Stimulated activated CD4-positive, alpha-beta T cell treated with anti-CD3 and anti-CD28 coated beads, Interleukin-15, amount 100 ng/mL, for 48 hours (primary cell): ENCODE measurements around the gene SRC.
A peak's percentile ranks its signal among the peaks of the same experiment; 100 is the strongest.
"Not testable (repeated sequence)": the region's sequence is repeated elsewhere in the genome, so short reads cannot be mapped to it uniquely, and the experiment has no call there.

ENCODE experiments used
- DNase-seq, 2 donors: peaks; one replicate each; pipeline ENCODE4 v3.0.0-alpha.2; 2020; ENCODE audit warnings: low read depth in 2 of 2

SRC gene

GRCh38 chr20:37336369-37337207 lies 9.4 kb upstream of the SRC start:
- DNase-seq = peak; percentile 10 to 28

GRCh38 chr20:37337208-37337991 lies 8.5 kb upstream of the SRC start:
- DNase-seq = no peak

- not testable (repeated sequence) for DNase-seq
These were observed 7.6 kb upstream of the SRC start for GRCh38 chr20:37338380-37338779.

DNA sequence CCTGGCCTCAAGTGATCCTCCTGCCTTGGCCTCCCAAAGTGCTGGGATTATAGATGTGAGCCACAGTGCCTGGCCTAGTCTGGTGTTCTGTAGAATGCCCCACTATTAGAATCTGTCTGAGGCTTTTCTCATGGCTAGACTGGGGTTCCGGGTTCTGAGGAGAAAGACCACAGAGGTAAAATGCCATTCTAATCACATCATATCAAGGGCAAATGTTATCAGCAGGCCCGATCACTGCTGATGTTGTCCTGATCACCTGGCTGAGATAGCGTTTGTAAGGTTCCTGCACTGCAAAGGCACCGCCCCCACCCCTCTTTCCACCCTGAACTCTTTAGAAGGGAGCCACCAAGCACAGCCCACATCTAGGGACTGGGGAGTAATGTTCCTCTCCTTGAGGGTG lies 6.7 kb upstream of the SRC start:
- DNase-seq = no peak

DNA sequence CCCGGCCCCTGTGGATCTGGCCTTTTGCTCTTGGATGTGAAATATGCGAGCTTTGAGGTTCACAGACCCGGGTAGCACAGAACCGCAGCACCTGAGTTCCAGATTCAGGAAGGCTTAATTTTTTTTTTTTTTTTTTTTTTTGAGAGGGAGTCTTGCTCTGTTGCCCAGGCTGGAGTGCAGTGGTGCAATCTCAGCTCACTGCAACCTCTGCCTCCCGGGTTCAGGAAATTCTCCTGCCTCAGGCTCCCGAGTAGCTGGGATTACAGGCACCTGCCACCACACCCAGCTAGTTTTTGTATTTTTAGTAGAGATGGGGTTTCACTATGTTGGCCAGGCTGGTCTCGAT lies 6.2 kb upstream of the SRC start:
- not testable (repeated sequence) for DNase-seq

DNA sequence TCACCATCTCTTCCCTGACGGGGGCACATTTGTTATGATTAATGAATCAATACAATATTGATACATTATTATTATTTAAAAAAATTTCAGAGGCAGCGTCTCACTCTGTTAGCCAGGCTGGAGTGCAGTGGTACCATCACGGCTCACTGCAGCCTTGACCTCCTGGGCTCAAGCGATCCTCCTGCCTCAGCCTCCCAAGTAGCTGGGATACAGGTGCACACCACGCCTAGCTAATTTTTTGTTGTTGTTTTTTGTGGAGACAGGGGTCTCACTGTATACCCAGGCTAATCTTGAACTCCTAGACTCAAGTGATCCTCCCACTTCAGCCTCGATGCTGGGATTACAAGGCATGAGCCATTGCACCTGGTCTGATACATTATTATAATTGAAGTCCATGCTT lies 4.9 kb upstream of the SRC start:
- no peak for DNase-seq

DNA sequence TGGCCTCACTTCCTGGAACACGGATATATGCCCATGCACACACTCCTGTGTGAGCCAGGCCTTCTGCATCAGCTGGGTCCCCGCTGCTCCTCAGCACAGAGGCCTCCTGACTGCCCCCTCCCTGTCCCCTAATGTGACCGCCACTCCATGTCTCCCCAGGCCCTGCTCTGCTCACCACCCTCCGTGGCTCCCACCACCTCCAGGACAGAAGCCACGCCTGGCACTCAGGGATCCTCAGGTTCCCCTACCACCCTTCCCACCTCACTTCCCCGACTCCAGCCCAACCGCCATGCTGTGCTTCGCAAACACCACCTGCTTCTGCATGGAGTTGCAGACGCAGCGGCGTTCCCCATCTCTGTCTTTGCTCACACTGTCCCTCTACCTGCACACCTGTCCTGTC lies 4.3 kb upstream of the SRC start:
- no peak for DNase-seq

GRCh38 chr20:37342231-37343177 lies 3.4 kb upstream of the SRC start:
- no peak for DNase-seq

DNA sequence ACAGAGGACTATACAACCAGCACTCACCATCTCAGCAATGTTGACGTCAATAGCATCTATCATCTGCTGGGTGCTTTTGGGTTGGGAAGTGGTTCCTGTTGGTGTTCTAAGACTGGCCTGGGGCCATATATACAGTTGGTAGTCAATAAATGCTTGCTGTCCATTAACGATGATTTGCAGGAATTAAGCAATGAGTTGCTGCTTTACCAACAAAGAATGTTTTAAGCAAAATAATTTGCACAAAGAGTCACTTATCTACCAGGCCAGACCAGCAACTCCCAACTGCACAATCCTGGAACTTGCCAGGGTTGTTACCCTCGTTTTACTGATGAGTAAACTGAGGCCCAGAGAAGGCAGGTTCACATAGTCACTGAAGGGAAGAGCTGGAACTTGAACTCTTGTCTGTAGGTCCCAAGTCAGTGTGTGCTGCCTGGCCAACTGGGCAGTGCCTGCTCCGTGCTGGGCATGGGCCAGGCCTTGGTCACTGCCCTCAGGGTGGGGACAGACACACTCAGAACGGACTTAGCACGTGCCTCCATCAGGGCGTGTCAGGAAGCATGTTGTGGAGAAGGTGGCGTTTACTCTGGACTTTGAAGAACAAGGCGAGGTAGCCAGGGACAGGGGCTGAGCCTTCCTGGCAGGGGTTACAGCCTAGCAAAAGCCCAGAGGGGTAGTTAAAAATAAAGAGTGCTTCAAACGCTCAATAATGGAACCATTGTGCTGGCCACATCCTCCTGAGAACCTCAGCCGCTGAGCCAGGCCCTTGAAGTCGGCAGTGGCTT lies 2.5 kb upstream of the SRC start:
- no peak for DNase-seq

DNA sequence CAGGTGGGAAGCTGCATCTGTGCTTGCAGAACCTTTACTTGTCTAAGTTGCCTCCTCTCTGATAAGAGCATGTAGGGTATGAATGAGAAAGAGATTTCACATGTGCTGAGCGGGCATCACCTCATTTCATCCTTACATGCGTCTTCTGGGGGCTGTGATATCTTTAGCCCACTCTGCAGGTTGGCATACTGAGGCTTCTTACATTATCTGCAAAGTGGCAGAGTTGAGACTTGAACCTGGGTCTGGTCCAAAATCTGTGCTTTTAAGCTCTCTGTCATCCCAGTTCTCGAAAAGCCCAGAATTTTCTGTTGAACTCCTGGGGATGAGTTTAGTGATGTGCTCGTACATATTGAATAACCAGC lies 2.0 kb upstream of the SRC start:
- no peak for DNase-seq

DNA sequence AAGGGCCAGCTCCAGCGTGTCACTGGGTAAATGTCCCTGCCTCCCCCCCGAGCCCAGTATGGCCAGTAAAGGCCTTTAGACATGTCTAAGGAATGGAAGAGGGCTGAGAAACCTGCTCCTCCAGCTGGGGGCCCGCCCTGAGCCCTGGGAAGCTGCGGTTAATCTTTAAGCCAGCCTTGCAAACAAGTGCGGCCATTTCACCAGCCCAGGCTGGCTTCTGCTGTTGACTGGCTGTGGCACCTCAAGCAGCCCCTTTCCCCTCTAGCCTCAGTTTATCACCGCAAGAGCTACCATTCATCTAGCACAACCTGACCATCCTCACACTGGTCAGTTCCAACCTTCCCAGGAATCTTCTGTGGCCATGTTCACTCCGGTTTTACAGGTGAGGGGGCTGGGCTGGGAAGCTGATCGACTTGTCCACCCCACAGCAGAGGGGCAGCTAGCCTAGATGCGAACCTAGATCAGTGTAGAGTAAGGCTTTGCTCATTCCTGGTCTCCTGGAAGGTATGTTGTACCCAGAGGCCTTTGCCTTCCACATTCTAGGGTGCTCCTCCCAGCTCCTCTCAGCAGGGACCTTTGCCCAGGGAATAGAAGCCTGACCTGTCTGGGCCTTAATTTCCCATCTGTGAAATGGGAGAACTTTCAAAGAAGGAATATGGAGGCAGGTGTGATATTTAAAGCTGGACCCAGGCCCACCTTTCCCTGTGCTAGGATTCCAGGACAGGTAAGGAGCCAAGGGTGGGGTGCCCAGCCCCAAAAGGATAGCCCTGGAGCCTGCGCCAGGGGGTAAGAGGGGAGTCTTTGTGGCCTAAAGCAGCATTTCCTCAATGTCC lies 1.2 kb upstream of the SRC start:
- DNase-seq = no peak

DNA sequence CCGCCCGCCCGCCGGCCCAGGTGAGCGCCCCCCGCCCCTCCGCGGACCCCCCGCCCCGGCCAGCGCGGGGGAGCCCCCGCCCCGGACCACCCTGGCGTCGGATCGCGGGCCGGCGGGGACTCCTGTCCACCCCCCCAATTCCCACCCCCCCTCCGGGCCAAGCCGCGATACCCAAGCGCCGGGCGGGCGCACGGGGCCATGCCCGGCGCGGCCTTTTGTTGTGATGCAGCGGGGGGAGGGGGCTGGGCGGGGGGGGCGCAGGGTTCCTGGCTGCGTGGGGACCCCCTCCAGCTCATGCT lies 245 bp downstream of the SRC start:
- no peak for DNase-seq

DNA sequence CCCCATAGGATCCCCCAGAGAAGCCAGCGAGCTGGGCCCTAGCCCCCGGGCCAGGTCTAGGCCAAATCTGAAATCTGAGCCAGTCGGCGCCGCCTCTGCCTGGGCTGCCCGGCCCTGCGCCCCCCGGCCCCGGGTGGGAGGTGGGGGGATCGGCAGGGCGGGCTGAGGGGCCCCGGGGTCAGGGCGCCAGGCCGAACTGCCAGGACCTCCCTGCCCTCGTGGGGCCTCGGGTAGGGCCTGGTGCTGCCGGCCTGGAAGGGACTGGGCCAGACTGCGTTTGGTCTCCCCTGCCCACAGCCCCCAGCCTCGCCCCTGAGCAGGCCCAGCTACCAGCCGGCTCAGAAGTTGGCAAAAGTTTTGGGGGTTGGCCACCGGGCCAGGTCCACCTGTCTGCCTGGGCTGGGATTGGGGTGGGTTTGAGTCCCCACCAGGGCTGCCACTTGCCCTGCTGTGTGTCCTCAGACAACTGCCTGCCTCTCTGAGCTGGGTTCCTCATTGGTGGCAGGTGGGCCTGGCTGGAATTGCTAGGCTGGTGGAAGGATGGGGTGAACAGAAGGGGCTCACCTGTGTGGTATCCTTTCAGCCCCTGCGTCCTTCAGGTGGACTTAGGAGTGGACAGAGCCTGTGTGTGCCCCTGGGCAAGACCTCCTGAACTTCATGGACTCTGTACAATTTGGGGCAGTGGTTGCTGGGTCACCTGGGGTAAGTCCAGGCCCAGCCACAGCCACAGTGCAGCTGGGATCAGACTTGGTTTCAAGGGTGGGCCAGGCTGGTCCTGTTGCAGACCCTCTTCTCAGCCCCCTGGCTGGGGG lies 801 bp downstream of the SRC start:
- DNase-seq = no peak

DNA sequence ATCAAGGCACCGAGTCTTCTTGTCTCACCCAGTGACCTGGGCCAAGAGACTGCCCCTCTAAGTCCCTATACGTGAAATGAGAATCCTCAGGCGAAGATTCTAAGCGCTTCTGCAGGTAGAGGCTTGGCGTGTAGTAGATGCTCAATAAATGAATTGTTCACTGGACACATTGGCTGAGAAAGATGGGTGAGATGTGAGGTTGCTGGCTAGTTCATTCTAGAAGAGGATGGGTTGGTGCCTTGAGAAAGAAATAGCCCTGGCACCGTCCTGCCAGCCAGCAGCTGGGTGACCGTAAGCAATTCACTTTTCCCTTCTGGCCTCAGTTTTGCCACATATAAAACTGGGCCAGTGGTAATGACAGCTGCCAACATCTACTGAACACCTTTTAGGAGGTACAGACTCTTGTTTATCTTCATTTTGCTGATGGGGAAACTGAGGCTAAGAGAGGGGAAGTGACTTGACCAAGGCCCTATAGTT lies 1.4 kb downstream of the SRC start:
- DNase-seq = no peak

- DNase-seq = peak; percentile 10 to 14
These were observed 2.2 kb downstream of the SRC start for GRCh38 chr20:37347891-37348791.

GRCh38 chr20:37348792-37349516 lies 3.0 kb downstream of the SRC start:
- no peak for DNase-seq

- DNase-seq = no peak
These were observed 3.9 kb downstream of the SRC start for GRCh38 chr20:37349517-37350491.
